Ovary (tissue), 9 donors: Measurements from ENCODE around the gene ME3. TPM values are rescaled to one million over a fixed set of nuclear protein-coding genes. Genes with fewer than 3 reads are reported as not detected.

Experiments used
- DNase-seq, 5 donors: peaks; one replicate each; pipeline ENCODE4 v3.0.0-alpha.2; 2019 to 2020
- H3K27ac ChIP-seq, 2 donors: fragments of 200-600 bp; one replicate each; pipeline versions ENCODE4 v1.5.1 to v1.8.0; 2019 to 2022
- H3K27me3 ChIP-seq: fragments of 200-600 bp; one replicate; pipeline ENCODE4 v1.8.0; 2022
- H3K36me3 ChIP-seq: fragments of 200-600 bp; sonication (generic); one replicate; pipeline ENCODE4 v1.5.1; 2019
- H3K4me1 ChIP-seq: one replicate; pipeline ENCODE4 v1.8.1; 2013; ENCODE audit warnings: mild to moderate bottlenecking, moderate library complexity; ENCODE audit not compliant: insufficient read depth
- H3K4me3 ChIP-seq: fragments of 200-600 bp; sonication (generic); one replicate; pipeline ENCODE4 v1.5.1; 2017
- H3K9me3 ChIP-seq, 2 donors: fragments of 200-600 bp in 1 of 2; sonication (generic) in 1 of 2; one replicate each; pipeline versions ENCODE4 v1.5.1 to v1.8.1; 2013 to 2019; ENCODE audit warnings: mild to moderate bottlenecking in 1 of 2, moderate library complexity in 1 of 2
- CTCF ChIP-seq, 3 donors: fragments of 450-650 bp in 2 of 3; fragments of 200-600 bp in 1 of 3; IDR thresholded peaks; one replicate each; pipeline versions ENCODE4 v1.5.1 to v1.8.0; 2016 to 2022; ENCODE audit warnings: antibody characterized with exemption in 3 of 3, mild to moderate bottlenecking in 1 of 3
- EP300 ChIP-seq: sonication (generic); formaldehyde crosslinking; IDR thresholded peaks from one replicate; pipeline ENCODE4 v1.6.1; 2017; ENCODE audit warnings: antibody characterized with exemption
- POLR2A ChIP-seq: fragments of 450-650 bp; IDR thresholded peaks from one replicate; pipeline ENCODE4 v1.6.1; 2017; ENCODE audit warnings: antibody characterized with exemption, mild to moderate bottlenecking, moderate library complexity
- WGBS, 3 donors: extraction: QIAGEN DNeasy Blood & Tissue Kit in 1 of 3; methylation state at CpG; one replicate each; pipeline versions ENCODE4 v1.1.5 to v1.1.7; 2013 to 2017; 5-methylcytosine and 5-hydroxymethylcytosine counted together
- intact Hi-C, 4 donors: fragments of 100-400 bp; cut with DNase I; formaldehyde crosslinking; loops; one replicate each; pipeline versions ENCODE4 v1.11.0 to v1.15.1; 2022 to 2023
- polyA plus RNA-seq, 2 donors: library from polyadenylated mRNA; stranded (reverse); fragments of 200-250 nt in 1 of 2; fragments of 350-450 nt in 1 of 2; fragmentation: Illumina TruSeq in 1 of 2; extraction: RNeasy Lipid Tissue Mini Kit (QIAGEN cat#74804) in 1 of 2; gene quantifications; one replicate each; pipeline ENCODE4 v1.2.3, GENCODE V29; 2013 to 2014
- total RNA-seq, 7 donors: library from RNA; depleted of rRNA in 2 of 7; stranded (reverse); fragments of >200 nt in 2 of 7; fragmentation: NEBNext Ultra II Directional in 3 of 7; extraction: Animal tissue kit (Norgen Biotek cat#: 25700) in 3 of 7; gene quantifications; one replicate each; pipeline versions ENCODE4 v1.1.0 to v1.2.4, GENCODE V29; 2016 to 2023
- donor health status: DM: no; HTN: no; CAD: no; lungs with moderate emphysema.
- donor health status: DM: no; HTN: no; CAD: no.
- donor health status: Bipolar disorder and iron deficiency.
- donor health status: DM: yes; HTN: yes; CAD: no.
- donor health status: DM: no; HTN: no; CAD: no.
- donor health status: DM: yes; HTN: yes; CAD: no.

Gene ME3
- total and polyA plus RNA-seq, 9 donors, result 25.2 to 48.6 (median 43.1) TPM

DNA sequence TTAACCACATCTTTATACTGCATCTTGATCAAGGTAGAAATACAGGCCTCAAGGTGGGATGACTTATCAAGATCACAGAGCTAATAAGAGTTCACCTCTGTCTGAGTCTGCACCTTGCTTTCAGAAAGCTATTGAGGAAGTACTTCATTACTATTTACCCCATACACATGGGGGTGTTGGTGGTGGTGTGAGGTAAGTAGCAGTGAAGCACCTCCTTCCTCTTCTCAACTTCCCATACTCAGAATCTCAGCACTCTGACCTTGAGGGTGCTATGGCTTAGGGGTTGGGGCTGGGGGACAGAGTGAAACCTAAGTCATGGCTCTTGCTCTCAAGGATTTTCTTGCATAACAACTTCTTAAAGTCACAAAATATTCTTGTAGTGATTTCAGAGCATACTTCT lies 56.9 kb downstream of the ME3 start:
- H3K9me3 ChIP-seq, result no peaks in the 10 kb centered on the region
- intact Hi-C loops, result loop anchor here in 1 of 4 donors (10.0 kb wide), 1 partner anchor 171 kb away; no protein-coding TSS in a partner anchor
- no peaks in the 10 kb centered on the region for H3K36me3 ChIP-seq
- DNase-seq, result no peak
- H3K27ac ChIP-seq, result no peak overlapping the region
- H3K27me3 ChIP-seq, result no peaks in the 10 kb centered on the region
- H3K4me3 ChIP-seq, result no peak overlapping the region
- H3K4me1 ChIP-seq, result peaks cover 3% of the 10 kb centered on the region
- TF ChIP-seq EP300, result no peak
- no peak for TF ChIP-seq POLR2A
- TF ChIP-seq CTCF (IDR thresholded peaks at IDR 0.05), result no peak

- no peaks in the 10 kb centered on the region for H3K36me3 ChIP-seq
- no peak for TF ChIP-seq EP300
- TF ChIP-seq CTCF (IDR thresholded peaks at IDR 0.05), result no peak
- no peak for TF ChIP-seq POLR2A
- no peak overlapping the region for H3K4me3 ChIP-seq
- no peak overlapping the region for H3K27ac ChIP-seq
- H3K9me3 ChIP-seq, result no peaks in the 10 kb centered on the region
- 87 to 91% (median 89%) methylated on average over 5 of the region's 5 CpGs for WGBS, 3 donors
- H3K27me3 ChIP-seq, result no peaks in the 10 kb centered on the region
- intact Hi-C loops, result loop anchor here in 1 of 4 donors (10.0 kb wide), 1 partner anchor 166 kb away; no protein-coding TSS in a partner anchor
- no peak for DNase-seq
- H3K4me1 ChIP-seq, result peaks cover 10% of the 10 kb centered on the region
Observed at GRCh38 chr11:86610559-86611341, 61.7 kb downstream of the ME3 start.

- no peak overlapping the region for H3K4me3 ChIP-seq
- H3K4me1 ChIP-seq, result peaks cover 10% of the 10 kb centered on the region
- no peak overlapping the region for H3K27ac ChIP-seq
- H3K27me3 ChIP-seq, result no peaks in the 10 kb centered on the region
- WGBS, 3 donors, result 0 to 1% (median 1%) methylated on average over 7 of the region's 7 CpGs
- no peaks in the 10 kb centered on the region for H3K9me3 ChIP-seq
- intact Hi-C loops, result loop anchor here (5.0 kb wide), 2 partner anchors 199 to 209 kb away; no protein-coding TSS in a partner anchor
- TF ChIP-seq POLR2A (no peak), EP300 (no peak), CTCF (IDR thresholded peaks at IDR 0.05) (peak; percentile 94 to 97 (median 94))
- peak; percentile 75 to 85 (median 82) for DNase-seq
- H3K36me3 ChIP-seq, result no peaks in the 10 kb centered on the region
Observed at GRCh38 chr11:86608251-86608799, 64.1 kb downstream of the ME3 start.

GRCh38 chr11:86606836-86607481 lies 65.5 kb downstream of the ME3 start:
- WGBS, 3 donors, result 39 to 50% (median 48%) methylated on average over 1 of the region's 1 CpG
- peaks cover 10% of the 10 kb centered on the region for H3K4me1 ChIP-seq
- intact Hi-C loops, result loop anchor here (2.0 to 5.0 kb wide), 3 partner anchors 56 to 210 kb away; no protein-coding TSS in a partner anchor

More at GRCh38 chr11:86606836-86607481, 65.5 kb downstream of the ME3 start:
- H3K27me3 ChIP-seq, result no peaks in the 10 kb centered on the region
- TF ChIP-seq CTCF (IDR thresholded peaks at IDR 0.05) (no peak), POLR2A (no peak), EP300 (no peak)
- peak overlapping the region; percentile 16 to 40 for H3K27ac ChIP-seq
- H3K36me3 ChIP-seq, result no peaks in the 10 kb centered on the region
- DNase-seq, result no peak
- no peaks in the 10 kb centered on the region for H3K9me3 ChIP-seq
- H3K4me3 ChIP-seq, result no peak overlapping the region
